GM23338 (cell line): ENCODE measurements around the gene FCHSD1. TPM values are rescaled to one million over a fixed set of nuclear protein-coding genes. Genes with fewer than 3 reads are reported as not detected.

Experiments
- ATAC-seq: fragments of 200-7000 bp; cut with Tn5 transposase; 3 replicates; pipeline ENCODE4 v1.9.1; 2020
- DNase-seq: peaks from one replicate; pipeline ENCODE4 v3.0.0-alpha.2; 2015; ENCODE audit warnings: low spot score
- H2AFZ ChIP-seq: fragments of 200-600 bp; sonication (generic); 2 replicates; pipeline ENCODE4 v1.8.0; 2016; ENCODE audit warnings: antibody characterized with exemption, mild to moderate bottlenecking, moderate library complexity
- H3F3A ChIP-seq: fragments of 200-600 bp; sonication (generic); replicated peaks from 2 replicates; pipeline ENCODE4 v1.8.0; 2017; ENCODE audit warnings: antibody characterized with exemption, mixed run types, low read depth
- H3K27ac ChIP-seq: fragments of 200-600 bp; sonication (generic); 2 replicates; pipeline ENCODE4 v1.6.1; 2016; ENCODE audit warnings: low read depth
- H3K27me3 ChIP-seq: fragments of 200-600 bp; sonication (generic); 2 replicates; pipeline ENCODE4 v1.8.0; 2016; ENCODE audit warnings: mild to moderate bottlenecking, mixed run types, moderate library complexity; ENCODE audit not compliant: insufficient read depth
- H3K36me3 ChIP-seq: fragments of 200-600 bp; sonication (generic); 2 replicates; pipeline ENCODE4 v1.8.0; 2016; ENCODE audit warnings: mild to moderate bottlenecking; ENCODE audit not compliant: insufficient read depth
- H3K4me1 ChIP-seq: fragments of 200-600 bp; sonication (generic); 2 replicates; pipeline ENCODE4 v1.8.0; 2016; ENCODE audit warnings: mild to moderate bottlenecking, moderate library complexity; ENCODE audit not compliant: insufficient read depth
- H3K4me2 ChIP-seq: fragments of 200-600 bp; sonication (generic); 2 replicates; pipeline ENCODE4 v1.7.1; 2017; ENCODE audit warnings: mixed run types
- H3K4me3 ChIP-seq: fragments of 200-600 bp; sonication (generic); 2 replicates; pipeline ENCODE4 v1.6.1; 2016; ENCODE audit warnings: mixed run types
- H3K79me2 ChIP-seq: fragments of 200-600 bp; sonication (generic); replicated peaks from 2 replicates; pipeline ENCODE4 v1.8.0; 2017; ENCODE audit warnings: mild to moderate bottlenecking; ENCODE audit not compliant: insufficient read depth
- H3K9me2 ChIP-seq: fragments of 200-600 bp; sonication (generic); 2 replicates; pipeline ENCODE4 v1.8.0; 2017; ENCODE audit not compliant: insufficient read depth
- H4K20me1 ChIP-seq: fragments of 200-600 bp; sonication (generic); replicated peaks from 2 replicates; pipeline ENCODE4 v1.8.0; 2017; ENCODE audit warnings: mild to moderate bottlenecking; ENCODE audit not compliant: insufficient read depth
- H3K27ac Mint-ChIP-seq: 2 replicates; pipeline ENCODE4 v1.8.0; 2020; ENCODE audit warnings: inconsistent platforms, mild to moderate bottlenecking, moderate library complexity, mixed read lengths
- H3K27me3 Mint-ChIP-seq: 3 replicates; pipeline ENCODE4 v1.8.0; 2022; ENCODE audit warnings: low read depth, mild to moderate bottlenecking, moderate library complexity, mixed read lengths, inconsistent platforms; ENCODE audit not compliant: insufficient read depth, poor library complexity
- H3K36me3 Mint-ChIP-seq: 3 replicates; pipeline ENCODE4 v1.8.0; 2021; ENCODE audit warnings: low read depth, mild to moderate bottlenecking, inconsistent platforms, moderate library complexity, mixed read lengths
- H3K4me1 Mint-ChIP-seq: 3 replicates; pipeline ENCODE4 v1.8.0; 2020; ENCODE audit warnings: mild to moderate bottlenecking, inconsistent platforms, mixed read lengths
- H3K4me3 Mint-ChIP-seq: 3 replicates; pipeline ENCODE4 v1.8.0; 2021; ENCODE audit warnings: moderate library complexity, mild to moderate bottlenecking, inconsistent platforms, mixed read lengths
- H3K9me3 Mint-ChIP-seq: 3 replicates; pipeline ENCODE4 v1.8.0; 2020; ENCODE audit warnings: moderate library complexity, mild to moderate bottlenecking, inconsistent platforms, mixed read lengths
- CREB1 ChIP-seq: fragments of 250-450 bp; sonication (Bioruptor Pico); IDR thresholded peaks from 2 replicates; pipeline ENCODE4 v1.5.0; 2020; ENCODE audit warnings: low read depth, mild to moderate bottlenecking, moderate library complexity
- CTCF ChIP-seq, 2 experiments: fragments of 200-600 bp in 1 of 2; sonication (generic) in 1 of 2; conservative IDR thresholded peaks; 2 replicates each; pipeline versions ENCODE4 v1.5.1 to v1.6.1; 2016 to 2017; ENCODE audit warnings: antibody characterized with exemption in 2 of 2, low read depth in 2 of 2, mild to moderate bottlenecking in 2 of 2, moderate library complexity in 1 of 2
- ETS1 ChIP-seq: IDR thresholded peaks from 2 replicates; pipeline ENCODE4 v1.6.1; 2016; ENCODE audit warnings: antibody characterized with exemption
- EZH2 ChIP-seq: fragments of 200-600 bp; sonication (generic); IDR thresholded peaks from one replicate; pipeline ENCODE4 v1.8.0; 2017; ENCODE audit warnings: antibody characterized with exemption, mild to moderate bottlenecking, low read depth; ENCODE audit not compliant: unreplicated experiment
- EZH2phosphoT487 ChIP-seq: fragments of 200-600 bp; sonication (generic); IDR thresholded peaks from one replicate; pipeline ENCODE4 v1.8.1; 2018; ENCODE audit warnings: antibody characterized with exemption; ENCODE audit not compliant: unreplicated experiment
- JUNB ChIP-seq: IDR thresholded peaks from one replicate; pipeline ENCODE4 v1.6.1; 2016; ENCODE audit warnings: antibody characterized with exemption; ENCODE audit not compliant: unreplicated experiment
- NANOG ChIP-seq: IDR thresholded peaks from 2 replicates; pipeline ENCODE4 v1.6.1; 2016; ENCODE audit warnings: antibody characterized with exemption, borderline replicate concordance
- POLR2AphosphoS5 ChIP-seq: IDR thresholded peaks from 2 replicates; pipeline ENCODE4 v1.6.1; 2016; ENCODE audit warnings: antibody characterized with exemption, low read depth
- REST ChIP-seq: IDR thresholded peaks from one replicate; pipeline ENCODE4 v1.6.1; 2018; ENCODE audit warnings: antibody characterized with exemption; ENCODE audit not compliant: unreplicated experiment
- STAT1 ChIP-seq: IDR thresholded peaks from one replicate; pipeline ENCODE4 v1.6.1; 2016; ENCODE audit warnings: antibody characterized with exemption; ENCODE audit not compliant: unreplicated experiment
- ZNF114 ChIP-seq: fragments of 250-450 bp; sonication (Bioruptor Pico); IDR thresholded peaks from 2 replicates; pipeline ENCODE4 v1.5.0; 2020; ENCODE audit warnings: mild to moderate bottlenecking, moderate library complexity
- ZNF331 ChIP-seq: fragments of 250-450 bp; sonication (Bioruptor Pico); IDR thresholded peaks from 2 replicates; pipeline ENCODE4 v1.5.0; 2020; ENCODE audit warnings: low read depth, mild to moderate bottlenecking, moderate library complexity
- ZNF462 ChIP-seq: fragments of 250-450 bp; sonication (Bioruptor Pico); IDR thresholded peaks from 2 replicates; pipeline ENCODE4 v1.5.0; 2020; ENCODE audit warnings: mild to moderate bottlenecking, moderate library complexity
- polyA plus RNA-seq: library from polyadenylated mRNA; unstranded; fragments of >200 nt; fragmentation: Nextera tagmentation; extraction: Ambion mirVana; gene quantifications from 2 replicates; pipeline ENCODE4 v1.2.1, GENCODE V29; 2016
- total RNA-seq: library from RNA; depleted of rRNA; stranded (reverse); fragments of >200 nt; shearing (Covaris generic); gene quantifications from 2 replicates; pipeline ENCODE4 v1.2.3, GENCODE V29; 2014

FCHSD1 gene
- total and polyA plus RNA-seq, 2 experiments from 2014 or later: 24.7 to 46.6 TPM

GRCh38 chr5:141657404-141657803 lies 6.2 kb upstream of the FCHSD1 start:
- Histone ChIP-seq H3K27me3 (no peaks in the 10 kb centered on the region), H4K20me1 (no peaks in the 10 kb centered on the region; the same call in 1 of the 2 replicates), H3K79me2 (no peaks in the 10 kb centered on the region), H3K4me2 (no peak overlapping the region), H3K9me2 (no peaks in the 10 kb centered on the region), H3K4me1 (peaks cover 1% of the 10 kb centered on the region; the same call in 1 of the 2 replicates), H2AFZ (no peak overlapping the region), H3F3A (peaks cover 3% of the 10 kb centered on the region; the same call in 1 of the 2 replicates), H3K36me3 (peaks cover 20% of the 10 kb centered on the region), H3K27ac (no peak overlapping the region), H3K4me3 (no peak overlapping the region)
- Mint-ChIP-seq H3K36me3 (peaks cover 73% of the 10 kb centered on the region), H3K9me3 (no peaks in the 10 kb centered on the region), H3K27ac (no peak overlapping the region), H3K27me3 (peaks cover 7% of the 10 kb centered on the region), H3K4me1 (peaks cover 3% of the 10 kb centered on the region), H3K4me3 (no peak overlapping the region)
- DNase-seq (no peak), ATAC-seq (no peak)
- TF ChIP-seq EZH2 (no peak), ZNF462 (no peak), CTCF (conservative IDR thresholded peaks at IDR 0.05; ENCODE audit: low read depth in 2 of 2) (no peak), STAT1 (no peak), ETS1 (no peak), CREB1 (CRISPR knock-in tag) (no peak), POLR2AphosphoS5 (no peak), REST (no peak), EZH2phosphoT487 (no peak), NANOG (no peak), ZNF114 (no peak), JUNB (no peak), ZNF331 (CRISPR knock-in tag) (no peak)
